Measurements from ENCODE around the gene FLVCR1.
A peak's percentile ranks its signal among the peaks of the same experiment; 100 is the strongest.

Gene FLVCR1

DNA sequence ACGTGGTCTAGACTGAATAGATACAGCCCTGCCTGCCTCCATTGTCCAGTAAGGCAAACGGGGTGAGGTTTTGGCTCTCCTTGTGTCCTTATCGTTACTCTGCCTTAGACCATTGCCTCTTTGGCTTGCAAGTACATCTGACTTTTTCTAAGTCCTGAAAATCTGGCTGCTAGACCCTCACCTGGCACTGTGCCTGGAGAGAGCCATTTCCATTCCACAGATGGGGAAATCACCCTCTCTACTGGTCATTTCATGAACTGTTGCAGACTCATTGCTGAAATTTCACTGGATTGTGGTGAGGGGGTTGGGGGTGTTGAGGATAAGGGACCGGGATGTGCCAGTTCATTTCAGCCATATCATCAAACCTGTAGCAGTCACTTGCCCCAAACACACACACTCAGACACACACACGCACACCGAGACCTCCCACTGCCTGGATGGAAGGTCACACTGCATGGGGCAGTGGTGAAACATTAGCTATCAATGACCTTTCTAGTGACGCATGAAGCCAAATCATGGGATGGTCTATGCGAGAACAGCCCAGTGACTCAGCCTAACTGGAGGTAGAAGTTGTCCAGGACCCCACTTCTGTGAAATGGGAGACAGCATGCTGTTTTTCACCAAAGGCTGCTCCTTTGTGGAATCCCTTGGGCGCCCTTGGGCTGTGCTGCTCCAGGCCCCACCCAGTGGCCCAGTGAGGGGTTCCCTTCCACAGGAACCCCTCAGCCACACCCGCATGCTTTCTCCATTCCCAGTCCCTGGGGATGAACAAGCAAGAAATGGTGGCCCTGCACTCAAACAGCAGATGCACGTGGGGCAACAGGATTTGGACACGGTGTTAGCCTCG, 57.4 kb downstream of the FLVCR1 start:
- DNase-seq (ENCODE audit: low read depth in 2 of 2): peak in 1 of 2 experiments; percentile 9

DNA sequence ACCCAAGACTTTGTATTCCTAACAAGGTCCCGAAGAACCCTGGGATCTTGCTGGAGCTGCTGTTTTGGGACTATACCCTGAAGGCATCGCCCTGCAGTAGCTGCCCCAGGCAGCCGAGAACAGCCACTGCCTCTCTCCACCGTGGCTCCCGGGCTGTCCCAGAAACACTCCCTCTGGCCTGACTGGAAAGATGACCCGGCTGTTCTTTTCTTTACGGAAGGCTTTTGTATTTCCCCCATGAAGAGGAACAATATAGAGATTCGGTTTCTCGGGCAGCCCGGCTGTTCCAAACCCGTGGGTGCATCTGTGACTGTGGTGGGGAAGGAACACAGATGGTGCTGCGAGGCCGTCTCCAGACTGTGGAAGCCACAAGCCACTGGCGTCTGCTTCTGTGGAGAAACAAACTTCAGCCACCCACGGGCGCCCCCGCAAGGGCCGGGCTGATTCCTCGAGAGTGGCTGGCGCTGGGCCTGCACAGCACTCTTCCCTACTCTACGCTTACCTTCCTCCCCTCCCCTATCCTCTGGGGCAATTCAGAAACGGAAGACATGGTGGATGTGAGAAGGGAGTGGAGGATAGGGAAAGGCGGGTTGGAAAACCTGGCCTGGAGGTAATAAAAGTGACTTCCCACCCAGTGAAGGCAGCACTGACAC, 58.5 kb downstream of the FLVCR1 start:
- no peak for DNase-seq (ENCODE audit: low read depth in 2 of 2)

DNA sequence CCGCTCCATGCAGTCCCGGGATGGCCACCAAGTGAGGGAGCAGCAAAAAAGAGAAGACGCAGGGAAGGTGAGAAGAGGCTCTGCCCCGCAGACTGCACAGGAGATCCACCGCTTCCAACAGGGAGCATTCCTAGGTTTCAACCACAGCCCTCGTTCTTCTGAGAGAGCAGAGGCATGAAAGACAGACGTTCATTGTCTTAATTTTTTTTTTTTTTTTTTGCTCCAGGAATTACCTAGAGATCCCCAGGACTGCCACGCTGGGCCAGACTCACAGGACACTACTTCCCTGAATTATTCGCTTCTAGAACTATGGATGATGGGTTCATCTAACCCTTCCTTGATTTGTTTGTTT, 59.0 kb downstream of the FLVCR1 start:
- no peak for DNase-seq (ENCODE audit: low read depth in 2 of 2)

DNA sequence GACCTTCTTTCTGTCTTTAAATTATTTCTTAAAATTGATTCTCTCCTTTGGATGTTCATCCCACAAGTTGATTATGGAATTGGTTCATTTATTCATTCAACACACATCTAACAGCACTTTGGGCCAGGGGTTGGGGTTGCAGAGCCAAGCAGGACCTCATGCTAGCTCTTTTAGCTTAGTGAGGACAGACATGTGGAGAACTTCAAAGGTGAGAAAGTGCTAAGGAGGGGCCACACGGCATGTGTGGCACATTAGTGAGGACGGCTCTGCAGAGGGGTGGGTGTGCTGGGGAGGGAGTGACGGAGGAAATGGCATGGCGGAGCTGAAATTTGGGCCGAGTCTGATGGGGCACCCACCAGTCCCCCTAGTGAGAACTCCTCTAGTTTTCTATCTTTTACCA, 59.8 kb downstream of the FLVCR1 start:
- DNase-seq (ENCODE audit: low read depth in 2 of 2): no peak

DNA sequence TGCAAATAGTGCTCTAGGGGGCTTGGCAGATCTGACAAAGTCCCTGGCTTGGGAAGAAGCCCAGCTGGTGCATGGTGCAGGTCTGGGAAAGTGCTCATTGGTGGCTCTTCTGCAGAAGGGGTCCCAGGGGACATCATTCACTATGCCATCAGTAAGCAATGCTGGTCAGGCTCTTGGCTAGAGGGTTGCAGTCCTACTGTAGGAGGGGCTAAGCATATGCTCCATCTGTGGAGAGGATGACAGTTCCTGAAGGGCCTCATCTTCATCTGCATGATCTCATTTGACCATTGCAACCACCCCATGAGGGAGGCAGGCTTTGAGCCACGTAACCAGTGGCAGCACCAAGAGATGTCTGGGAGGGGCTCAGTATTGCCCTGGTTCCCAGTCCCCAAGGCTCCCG, 60.7 kb downstream of the FLVCR1 start:
- DNase-seq (ENCODE audit: low read depth in 2 of 2): no peak

DNA sequence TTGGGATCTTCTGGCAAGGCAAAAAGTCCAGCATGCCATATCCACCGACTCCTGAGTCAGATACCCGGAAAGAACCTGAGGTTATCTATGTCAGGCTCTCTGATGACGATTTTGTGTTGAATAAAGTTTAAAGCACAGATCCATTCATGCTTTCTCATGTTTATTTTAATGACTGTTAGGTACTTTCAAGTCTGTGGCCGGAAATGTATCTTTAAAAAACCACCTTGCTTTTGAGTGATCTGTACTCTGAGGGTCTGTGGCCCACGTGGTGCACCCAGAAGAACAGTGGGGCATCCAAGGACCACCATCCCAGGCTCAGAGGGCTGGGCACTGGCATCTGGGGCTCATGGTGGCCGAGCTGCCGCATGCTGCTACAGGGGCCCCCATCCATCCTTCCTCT, 62.2 kb downstream of the FLVCR1 start:
- DNase-seq (ENCODE audit: low read depth in 2 of 2): no peak

DNA sequence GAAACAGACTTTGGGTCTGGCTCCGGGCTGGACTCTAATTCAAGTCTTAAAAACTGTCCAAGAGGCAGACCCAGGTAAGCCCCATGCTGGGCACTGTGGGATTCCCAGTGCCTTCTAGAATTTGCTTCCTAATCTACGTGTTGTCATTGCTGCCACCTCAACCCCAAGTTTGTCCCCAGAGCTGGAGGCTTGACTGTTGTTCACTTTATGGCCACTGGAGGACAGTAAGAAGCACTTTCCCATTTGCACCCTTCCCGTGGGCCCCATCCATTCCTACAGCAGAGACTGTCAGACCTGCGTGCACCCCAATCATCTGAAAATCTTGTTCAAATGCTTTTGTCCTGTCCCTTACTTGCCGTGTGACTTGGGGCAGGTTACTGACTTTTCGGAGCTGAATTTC, 62.8 kb downstream of the FLVCR1 start:
- no peak for DNase-seq (ENCODE audit: low read depth in 2 of 2)

DNA sequence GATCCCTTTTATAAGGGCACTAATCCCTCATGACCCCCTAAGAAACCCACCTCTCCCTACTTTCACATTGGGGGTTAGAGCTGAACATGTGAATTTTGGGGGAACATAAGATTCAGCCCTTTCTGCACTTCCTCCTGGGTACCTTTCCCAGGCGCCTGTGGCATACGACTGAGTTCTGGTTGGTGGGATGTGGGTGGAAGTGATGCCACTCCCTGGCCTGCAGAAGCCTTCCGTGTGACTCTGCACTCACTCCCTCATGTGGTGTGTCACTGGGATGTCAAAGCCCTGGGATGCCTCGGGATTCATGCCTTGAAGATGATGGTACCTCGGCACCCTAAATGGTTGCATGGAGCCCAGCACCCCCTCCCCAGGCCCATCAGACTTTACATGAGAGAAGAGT, 63.9 kb downstream of the FLVCR1 start:
- no peak for DNase-seq (ENCODE audit: low read depth in 2 of 2)

DNA sequence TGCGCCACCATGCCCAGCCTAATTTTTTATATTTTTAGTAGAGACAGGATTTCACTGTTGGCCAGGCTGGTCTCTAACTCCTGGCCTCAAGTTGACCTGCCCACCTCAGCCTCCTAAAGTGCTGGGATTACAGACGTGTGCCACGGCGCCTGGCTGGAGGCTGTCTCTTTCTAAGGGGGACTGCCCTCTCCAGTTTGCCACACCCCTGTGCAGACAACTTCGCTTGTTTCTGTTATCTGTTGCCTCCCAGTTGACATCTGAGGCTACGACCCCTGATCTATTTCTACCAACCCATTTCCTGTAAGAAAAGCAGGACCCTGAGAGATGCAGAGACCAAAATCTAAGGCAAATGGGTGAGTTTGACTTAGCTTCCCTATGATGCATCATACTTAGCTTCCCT, 68.3 kb downstream of the FLVCR1 start:
- DNase-seq (ENCODE audit: low read depth in 2 of 2): no peak

DNA sequence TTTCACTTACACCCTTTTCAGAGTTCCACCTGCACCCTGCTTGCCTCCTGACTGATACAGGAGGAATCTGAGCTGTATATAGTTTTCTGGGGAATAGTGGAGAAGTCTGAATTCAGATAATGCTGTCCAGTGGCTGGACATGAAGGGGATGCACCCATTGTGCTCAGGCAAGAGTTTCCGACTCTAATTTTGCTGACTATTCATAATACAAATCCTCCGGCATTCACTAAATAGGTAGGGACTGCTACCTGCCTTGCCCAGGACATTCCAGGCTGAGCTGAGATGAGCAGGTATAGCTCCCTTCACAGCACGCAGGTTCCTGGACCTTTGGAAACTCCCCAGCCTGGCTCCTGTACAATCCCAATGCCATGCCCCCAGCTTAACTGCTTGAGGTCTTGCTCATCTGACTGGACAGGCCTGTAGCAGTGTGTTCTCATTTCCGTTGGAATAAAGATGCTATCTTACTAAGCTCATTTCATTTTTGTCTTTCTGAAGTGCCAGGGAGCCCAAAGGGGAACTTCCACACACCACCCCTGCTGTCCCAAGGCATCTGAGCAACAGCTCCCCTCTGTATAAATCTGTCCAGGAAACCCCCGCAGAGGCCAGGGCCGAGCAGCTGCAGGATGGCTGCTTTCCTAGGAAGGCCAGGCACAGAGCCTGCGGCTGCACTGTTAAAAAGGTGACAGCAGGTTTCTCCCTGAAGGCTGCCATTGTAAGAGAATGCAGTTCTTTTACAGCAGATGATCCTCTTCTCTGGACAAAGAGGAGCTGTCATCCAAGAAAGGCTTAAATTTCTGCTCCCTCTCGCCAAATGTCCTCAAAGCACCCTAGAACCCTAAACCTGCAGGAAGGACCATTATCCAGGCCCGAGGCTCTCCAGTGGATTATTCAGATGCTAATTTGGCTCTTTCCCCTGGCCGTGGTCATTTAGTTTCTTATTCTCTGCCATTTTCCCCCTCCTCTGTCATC, 70.5 kb downstream of the FLVCR1 start:
- no peak for DNase-seq (ENCODE audit: low read depth in 2 of 2)

DNA sequence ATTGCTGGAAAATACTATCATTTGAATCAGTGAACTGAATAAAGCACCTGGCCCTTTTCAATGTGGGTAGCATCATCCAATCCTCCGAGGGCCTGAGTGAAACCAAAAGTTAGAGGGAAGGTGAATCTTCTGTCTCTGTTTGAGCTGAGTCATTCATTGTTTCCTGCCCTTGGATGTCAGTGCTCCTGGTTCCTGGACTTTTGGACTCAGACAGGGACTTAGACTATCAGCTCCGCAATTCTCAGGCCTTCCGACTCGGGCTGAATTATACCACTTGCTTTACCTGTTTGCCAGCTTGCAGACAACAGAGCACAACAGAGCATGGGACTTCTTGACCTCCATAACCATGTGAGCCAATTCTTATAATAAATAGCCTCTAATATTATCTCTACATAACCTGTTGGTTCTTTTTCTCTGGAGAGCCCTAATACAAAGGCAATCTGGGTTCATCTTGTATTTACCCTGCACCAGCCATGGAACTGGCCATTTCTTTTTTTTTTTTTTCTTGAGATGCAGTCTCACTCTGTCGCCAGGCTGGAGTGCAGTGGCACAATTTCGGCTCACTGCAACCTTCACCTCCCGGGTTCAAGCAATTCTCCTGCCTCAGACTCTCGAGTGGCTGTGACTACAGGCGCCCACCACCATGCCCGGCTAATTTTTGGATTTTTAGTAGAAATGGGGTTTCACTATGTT, 73.1 kb downstream of the FLVCR1 start:
- no peak for DNase-seq (ENCODE audit: low read depth in 2 of 2)

DNA sequence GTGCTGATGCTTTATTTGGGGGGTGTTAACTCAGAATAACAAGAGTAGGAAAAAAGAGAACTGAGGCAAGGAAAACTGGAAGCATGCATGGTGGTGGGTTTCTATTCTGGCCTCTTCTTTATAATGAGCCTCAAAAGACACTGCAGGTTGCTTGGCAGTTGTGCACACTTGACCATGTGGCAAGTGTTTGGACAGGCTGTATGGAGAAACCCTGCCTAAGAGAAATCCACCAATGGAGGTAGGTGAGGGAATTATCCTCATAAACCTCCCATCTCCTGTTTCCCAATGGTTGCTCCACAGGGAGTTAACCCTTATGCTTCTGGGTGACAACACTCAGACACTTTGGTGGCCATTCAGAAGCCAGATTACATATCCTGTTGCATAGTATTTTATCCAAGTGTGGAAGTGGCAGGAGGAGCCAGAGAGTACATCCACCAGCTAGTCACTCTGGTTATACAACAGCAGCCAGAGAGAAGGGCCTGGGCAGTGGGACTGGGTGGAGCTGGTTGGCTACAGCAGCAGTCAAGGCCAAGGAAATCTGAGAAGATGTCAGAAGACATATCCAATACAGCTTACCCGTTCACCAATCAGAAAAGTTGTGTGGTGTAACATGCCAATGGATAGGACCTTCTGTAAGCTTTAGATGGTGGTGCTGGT, 75.9 kb downstream of the FLVCR1 start:
- DNase-seq (ENCODE audit: low read depth in 2 of 2): no peak

DNA sequence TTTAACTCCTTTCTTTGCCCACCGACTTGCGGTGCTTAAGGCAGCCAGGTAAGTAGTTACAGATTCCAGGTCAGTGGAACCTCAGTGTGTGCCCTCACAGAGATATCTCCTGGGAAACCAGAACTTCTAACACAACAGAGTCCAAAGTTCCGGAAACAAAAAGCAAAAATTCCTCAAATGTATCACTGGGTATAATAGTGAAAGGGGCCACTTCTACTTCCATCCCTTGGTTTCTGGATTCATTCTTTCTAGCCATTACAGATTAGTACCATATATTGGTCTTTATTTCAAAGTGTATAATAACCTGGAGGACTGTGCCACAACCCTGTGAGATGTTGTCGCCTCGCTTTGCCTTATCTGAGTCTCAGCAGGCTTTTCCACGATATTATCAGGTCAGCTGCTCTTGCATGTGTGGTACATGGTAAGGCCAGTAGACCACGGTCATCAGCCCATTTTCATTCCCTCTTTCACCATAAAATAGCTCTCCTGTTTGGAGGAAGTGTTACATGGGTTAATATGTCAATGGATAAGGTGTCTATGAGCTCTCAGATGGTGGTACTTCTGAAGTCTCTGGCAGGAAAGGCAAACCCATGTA, 77.4 kb downstream of the FLVCR1 start:
- DNase-seq (ENCODE audit: low read depth in 2 of 2): no peak

DNA sequence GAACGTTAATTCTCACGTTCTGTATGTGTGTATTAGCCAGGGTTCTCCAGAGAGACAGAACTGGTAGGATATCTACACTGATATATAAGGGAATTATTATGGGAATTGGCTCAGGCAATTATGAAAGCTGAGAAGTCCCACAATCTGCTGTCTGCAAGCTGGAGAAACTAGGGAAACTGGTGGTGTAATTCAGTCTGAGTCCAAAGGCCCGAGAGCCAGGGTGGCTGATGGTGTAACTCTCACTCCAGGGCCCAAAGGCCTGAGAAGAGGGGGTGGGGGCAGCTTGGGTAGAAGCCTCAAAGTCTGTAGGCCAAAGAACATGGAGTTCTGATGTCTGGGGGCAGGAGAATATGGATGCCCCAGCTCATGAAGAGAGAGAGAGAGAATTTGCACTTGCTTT, 79.0 kb downstream of the FLVCR1 start:
- no peak for DNase-seq (ENCODE audit: low read depth in 2 of 2)

DNA sequence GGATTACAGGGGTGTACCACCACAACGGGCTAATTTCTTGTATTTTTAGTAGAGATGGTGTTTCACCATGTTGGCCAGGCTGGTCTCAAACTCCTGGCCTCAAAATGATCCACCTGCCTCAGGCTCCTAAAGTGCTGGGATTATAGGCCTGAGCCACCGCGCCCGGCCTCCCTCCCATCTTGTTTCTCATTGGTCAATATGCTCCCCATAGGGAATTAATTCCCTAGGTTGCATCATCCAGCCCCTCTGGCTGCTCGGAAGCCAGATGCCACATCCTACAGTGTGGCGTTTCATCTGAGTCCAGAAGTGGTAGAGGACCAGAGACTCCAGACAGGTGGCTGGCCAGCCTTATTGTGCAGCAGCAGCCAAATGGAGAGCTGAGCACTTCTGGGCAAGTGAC, 80.8 kb downstream of the FLVCR1 start:
- DNase-seq (ENCODE audit: low read depth in 2 of 2): no peak

DNA sequence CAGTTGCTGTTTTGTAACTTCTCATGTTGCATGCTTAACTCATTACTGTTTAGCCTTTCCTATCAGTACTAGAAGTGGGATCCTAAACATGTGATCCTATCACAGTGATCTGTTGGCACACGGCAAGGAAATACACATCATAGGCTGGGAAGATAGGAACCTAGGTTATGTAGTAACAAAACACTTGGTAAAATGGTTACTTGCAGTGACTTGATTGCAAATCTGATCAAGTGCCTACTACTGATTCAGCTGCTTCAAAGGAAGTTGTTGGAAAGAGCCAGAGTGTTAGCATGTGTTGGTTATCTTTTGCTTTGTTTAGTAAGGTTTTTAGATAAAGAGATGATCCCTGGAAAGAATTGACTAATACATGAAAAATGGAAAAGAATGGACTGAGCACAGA, 83.4 kb downstream of the FLVCR1 start:
- DNase-seq (ENCODE audit: low read depth in 2 of 2): no peak

DNA sequence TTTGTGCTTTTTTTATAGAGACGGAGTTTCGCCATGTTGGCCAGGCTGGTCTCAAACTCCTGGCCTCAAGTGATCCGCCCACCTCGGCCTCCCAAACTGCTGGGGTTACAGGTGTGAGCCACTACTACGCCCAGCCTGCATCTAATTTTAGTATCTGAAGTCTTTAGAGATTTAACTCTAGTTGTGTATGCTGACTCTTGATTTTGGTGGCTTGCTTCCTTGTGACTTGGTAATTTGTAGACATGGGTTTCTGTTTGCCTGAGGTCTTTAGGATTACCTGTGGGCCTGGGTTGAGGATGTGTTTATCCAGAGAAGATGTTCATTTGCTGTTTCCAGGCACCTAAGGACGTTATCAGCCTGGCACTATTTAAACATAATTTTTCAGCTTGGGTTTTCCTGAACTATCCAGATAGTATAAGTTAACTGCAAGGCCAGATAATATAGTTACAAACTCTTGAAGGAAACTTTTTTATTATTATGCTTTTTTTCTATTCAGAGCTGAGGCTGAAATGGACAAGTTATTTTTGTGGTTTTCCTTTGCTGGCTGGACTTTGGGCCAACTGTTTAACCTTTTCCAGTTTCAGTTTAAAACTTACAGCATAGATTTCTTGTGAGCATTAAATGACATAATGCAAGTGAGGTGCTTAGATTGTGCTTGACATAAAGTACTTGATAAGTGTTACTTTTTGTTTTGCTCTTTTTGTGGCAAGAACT, 84.8 kb downstream of the FLVCR1 start:
- DNase-seq (ENCODE audit: low read depth in 2 of 2): no peak

DNA sequence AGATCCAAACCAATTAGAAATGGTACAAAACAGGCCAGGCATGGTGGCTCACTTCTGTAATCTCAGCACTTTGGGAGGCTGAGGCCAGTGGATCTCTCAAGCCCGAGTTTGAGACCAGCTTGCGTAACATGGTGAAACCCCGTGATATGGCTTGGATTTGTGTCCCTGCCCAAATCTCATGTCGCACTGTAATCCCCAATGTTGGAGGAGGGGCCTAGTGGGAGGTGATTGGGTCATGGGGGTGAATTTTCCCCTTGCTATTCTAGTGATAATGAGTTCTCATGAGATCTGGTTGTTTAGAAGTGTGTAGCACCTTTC, 85.3 kb downstream of the FLVCR1 start:
- no peak for DNase-seq (ENCODE audit: low read depth in 2 of 2)

DNA sequence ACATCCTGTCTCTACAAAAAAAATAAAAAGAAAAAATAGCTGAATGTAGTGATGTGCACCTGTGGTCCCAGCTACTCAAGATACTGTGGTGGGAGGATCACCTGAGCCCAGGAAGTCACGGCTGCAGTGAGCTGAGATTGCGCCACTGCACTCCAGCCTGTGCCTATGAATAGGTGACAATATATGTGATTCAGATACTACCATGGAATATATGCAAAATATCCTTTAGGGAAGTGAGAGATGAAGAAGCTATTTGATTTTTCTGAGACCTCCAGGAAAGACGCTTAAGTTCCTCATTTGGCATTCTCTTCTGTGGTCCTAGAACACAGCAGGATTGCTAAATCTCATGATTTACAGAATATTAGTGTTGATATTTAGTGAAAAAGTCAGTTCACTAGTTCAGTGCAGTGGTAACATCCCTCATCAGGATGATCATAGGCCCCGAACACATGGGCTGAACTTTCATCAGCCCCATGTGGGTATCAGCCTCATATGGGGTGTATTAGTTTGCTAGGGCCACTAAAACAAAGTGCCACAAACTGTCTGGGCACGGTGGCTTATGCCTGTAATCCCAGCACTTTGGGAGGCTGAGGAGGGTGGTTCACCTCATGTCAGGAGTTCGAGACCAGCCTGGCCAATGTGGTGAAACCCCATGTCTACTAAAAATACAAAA, 86.3 kb downstream of the FLVCR1 start:
- DNase-seq (ENCODE audit: low read depth in 2 of 2): no peak

DNA sequence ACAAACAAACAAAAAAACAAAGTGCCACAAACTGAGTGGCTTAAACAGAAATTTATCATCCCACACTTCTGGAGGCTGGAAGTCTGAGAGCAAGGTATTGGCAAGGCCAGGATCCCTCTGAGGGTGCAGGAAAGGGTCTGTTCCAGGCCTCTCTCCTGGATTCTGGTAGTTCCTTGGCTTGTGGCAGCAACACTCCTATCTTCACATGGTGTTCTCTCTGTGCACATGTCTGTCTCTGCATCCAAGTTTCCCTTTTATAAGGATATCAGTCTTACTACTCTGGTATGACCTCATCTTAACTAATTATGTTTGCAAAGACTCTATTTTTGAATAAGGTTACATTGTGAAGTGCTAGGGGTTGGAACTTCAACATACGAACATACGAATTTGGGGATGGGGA, 87.0 kb downstream of the FLVCR1 start:
- no peak for DNase-seq (ENCODE audit: low read depth in 2 of 2)
